GM19395 (cell line): ENCODE results near the gene KLHDC3.
"Not testable (repeated sequence)": the region's sequence is repeated elsewhere in the genome, so short reads cannot be mapped to it uniquely, and the experiment has no call there.

ENCODE experiments used
- ATAC-seq: cut with Tn5 transposase; IDR thresholded peaks from one replicate; pipeline ENCODE4 v1.9.1; 2021; ENCODE audit warnings: mild to moderate bottlenecking, moderate library complexity; ENCODE audit not compliant: unreplicated experiment

Gene KLHDC3

GRCh38 chr6:42987533-42988451 is 26.3 kb upstream of the KLHDC3 start:
- ATAC-seq: no peak

- no peak for ATAC-seq
These were observed 25.5 kb upstream of the KLHDC3 start for GRCh38 chr6:42988486-42989020.

GRCh38 chr6:42989923-42990322 is 24.1 kb upstream of the KLHDC3 start:
- no peak for ATAC-seq

- no peak for ATAC-seq
These were observed 20.6 kb upstream of the KLHDC3 start for GRCh38 chr6:42993445-42993844.

- ATAC-seq: no peak
These were observed 17.5 kb upstream of the KLHDC3 start for GRCh38 chr6:42996513-42996912.

- not testable (repeated sequence) for ATAC-seq
These were observed 15.8 kb upstream of the KLHDC3 start for GRCh38 chr6:42998205-42998604.

GRCh38 chr6:43001843-43002242 is 12.2 kb upstream of the KLHDC3 start:
- no peak for ATAC-seq

GRCh38 chr6:43005844-43006243 is 8.2 kb upstream of the KLHDC3 start:
- no peak for ATAC-seq

GRCh38 chr6:43006251-43006650 is 7.8 kb upstream of the KLHDC3 start:
- no peak for ATAC-seq

- ATAC-seq: no peak
These were observed 6.9 kb upstream of the KLHDC3 start for GRCh38 chr6:43007126-43007525.

GRCh38 chr6:43009124-43009523 is 4.9 kb upstream of the KLHDC3 start:
- ATAC-seq: no peak

- no peak for ATAC-seq
These were observed 2.8 kb upstream of the KLHDC3 start for GRCh38 chr6:43011207-43011606.

GRCh38 chr6:43012364-43012763 is 1.7 kb upstream of the KLHDC3 start:
- no peak for ATAC-seq

GRCh38 chr6:43013097-43013842 is 779 bp upstream of the KLHDC3 start:
- peak; percentile 7 for ATAC-seq

GRCh38 chr6:43014434-43014909 is 423 bp downstream of the KLHDC3 start:
- ATAC-seq: no peak

- ATAC-seq: no peak
These were observed 2.3 kb downstream of the KLHDC3 start for GRCh38 chr6:43016176-43016942.

GRCh38 chr6:43016943-43017334 is 2.9 kb downstream of the KLHDC3 start:
- ATAC-seq: no peak

GRCh38 chr6:43019152-43019551 is 5.1 kb downstream of the KLHDC3 start:
- no peak for ATAC-seq

GRCh38 chr6:43020052-43020705 is 6.1 kb downstream of the KLHDC3 start:
- ATAC-seq: no peak

- no peak for ATAC-seq
These were observed 6.8 kb downstream of the KLHDC3 start for GRCh38 chr6:43020847-43021246.
